OCI-LY3 (cell line): ENCODE results near the gene ZNF318.

ENCODE experiments used
- CTCF ChIP-seq: fragments of 200-600, 300-600 bp; sonication (generic); IDR thresholded peaks from 2 replicates; pipeline ENCODE4 v1.5.1; 2014; ENCODE audit warnings: antibody characterized with exemption, low read length, low read depth
- EZH2phosphoT487 ChIP-seq: fragments of 200-600 bp; shearing (Covaris generic); IDR thresholded peaks from 2 replicates; pipeline ENCODE4 v1.6.1; 2018; ENCODE audit warnings: antibody characterized with exemption, mixed run types, low read depth

- no peak for TF ChIP-seq CTCF
- TF ChIP-seq EZH2phosphoT487, result no peak
Measured at GRCh38 chr6:43399932-43400487, 30.6 kb upstream of the ZNF318 start.
